Stimulated activated CD4-positive, alpha-beta T cell treated with anti-CD3 and anti-CD28 coated beads, Interleukin-1b, Interleukin-23, amount 100 ng/mL, for 1 hour (primary cell): ENCODE results near the gene BICD2.
"Not testable (repeated sequence)": the region's sequence is repeated elsewhere in the genome, so short reads cannot be mapped to it uniquely, and the experiment has no call there.

ENCODE experiments used
- DNase-seq, 2 donors: peaks; one replicate each; pipeline ENCODE4 v3.0.0-alpha.2; 2020; ENCODE audit warnings: low read depth in 2 of 2

BICD2 gene

DNA sequence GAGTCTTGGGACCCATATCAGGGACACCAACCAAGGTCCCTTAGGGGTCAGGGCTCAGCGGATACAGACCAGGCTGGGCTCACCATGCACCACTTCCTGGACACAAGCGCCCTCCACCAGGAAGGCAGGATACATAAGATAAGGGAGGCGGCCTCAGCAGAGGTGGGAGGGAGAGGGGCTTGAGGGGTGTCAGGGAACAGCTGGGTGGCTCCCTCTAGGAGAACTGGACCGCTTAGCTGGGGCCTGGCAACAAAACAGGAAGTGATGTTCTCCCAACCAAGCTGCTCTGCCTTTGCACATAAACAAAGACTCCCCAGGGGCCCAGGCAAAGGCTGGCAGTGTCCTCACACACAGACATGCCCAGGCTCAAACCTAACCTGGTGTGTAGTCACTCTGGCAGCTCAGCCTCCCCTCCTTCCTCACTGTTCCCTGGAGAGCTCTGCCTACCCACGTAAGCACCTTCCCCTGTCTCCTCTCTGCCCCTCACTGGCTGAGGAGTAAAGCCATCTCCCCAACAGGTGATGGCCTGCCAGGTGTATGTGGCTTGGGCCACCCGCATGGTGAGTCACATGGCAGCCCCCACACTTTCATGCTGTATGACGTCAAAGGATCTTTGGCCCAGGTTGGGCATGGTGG lies 5.8 kb upstream of the BICD2 start:
- no peak for DNase-seq

- DNase-seq: no peak
These were observed 5.3 kb upstream of the BICD2 start for GRCh38 chr9:92769990-92770359.

DNA sequence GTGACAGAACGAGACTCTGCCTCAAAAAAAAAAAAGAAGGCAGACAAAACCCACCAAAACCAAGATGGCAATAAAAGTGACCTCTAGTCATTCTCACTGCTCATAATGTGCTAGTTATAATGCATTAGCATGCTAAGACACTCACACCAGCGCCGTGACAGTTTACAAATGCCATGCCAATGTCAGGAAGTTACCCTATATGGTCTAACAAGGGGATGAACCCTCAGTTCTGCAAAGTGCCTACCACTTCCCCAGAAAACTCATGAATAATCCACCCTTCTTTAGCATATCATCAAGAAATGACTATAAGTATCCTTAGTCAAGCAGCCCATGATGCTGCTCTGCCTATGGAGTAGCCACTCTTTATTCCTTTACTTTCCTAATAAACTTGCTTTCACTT lies 4.7 kb upstream of the BICD2 start:
- no peak for DNase-seq

GRCh38 chr9:92768816-92769215 lies 4.2 kb upstream of the BICD2 start:
- DNase-seq: not testable (repeated sequence)

DNA sequence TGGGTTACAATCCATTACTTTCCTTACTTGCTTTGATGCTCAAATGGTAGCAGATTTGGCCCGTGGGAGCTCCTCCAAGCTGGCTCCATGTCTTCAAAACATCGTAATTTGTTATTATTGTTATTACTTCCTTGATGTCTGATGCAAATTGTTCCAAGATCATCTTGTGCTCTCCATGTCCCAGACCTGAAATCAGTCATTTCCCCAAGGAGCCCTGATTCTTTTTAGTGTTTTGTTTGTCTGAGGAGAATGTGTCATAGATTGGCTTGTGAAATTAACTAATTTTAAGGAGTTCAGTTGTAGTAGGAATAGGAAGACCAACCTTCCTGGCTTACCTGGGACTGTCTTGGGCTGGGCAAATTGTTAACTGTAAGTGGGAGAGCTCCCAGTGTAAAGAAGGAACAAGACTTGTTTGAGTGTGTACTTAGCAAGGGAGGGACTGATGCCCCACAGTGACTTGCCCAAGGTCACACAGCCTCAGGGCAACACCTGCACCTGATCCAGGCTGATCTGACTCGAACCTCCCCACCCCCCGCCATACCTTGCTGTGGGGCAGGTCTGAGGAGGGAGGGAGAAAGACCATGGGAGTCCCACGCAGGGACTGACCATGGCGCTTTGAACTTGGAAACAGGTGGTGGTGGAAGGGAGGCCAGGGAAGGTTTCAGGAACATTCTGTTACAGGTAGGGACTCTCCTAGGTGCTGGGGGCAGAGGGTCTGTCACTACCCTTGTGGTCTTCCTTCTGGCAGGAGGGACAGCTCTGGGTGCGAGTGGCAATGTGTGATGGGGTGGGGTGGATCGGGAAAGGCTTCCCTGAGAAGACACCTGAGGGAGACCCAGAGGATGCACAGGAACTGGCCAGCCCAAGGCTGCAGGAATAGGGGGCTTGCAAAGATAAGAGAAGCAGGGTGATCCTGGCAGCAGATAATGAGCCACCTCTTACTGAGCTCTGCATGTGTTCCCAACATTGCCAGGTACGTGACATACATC lies 2.7 kb upstream of the BICD2 start:
- no peak for DNase-seq

DNA sequence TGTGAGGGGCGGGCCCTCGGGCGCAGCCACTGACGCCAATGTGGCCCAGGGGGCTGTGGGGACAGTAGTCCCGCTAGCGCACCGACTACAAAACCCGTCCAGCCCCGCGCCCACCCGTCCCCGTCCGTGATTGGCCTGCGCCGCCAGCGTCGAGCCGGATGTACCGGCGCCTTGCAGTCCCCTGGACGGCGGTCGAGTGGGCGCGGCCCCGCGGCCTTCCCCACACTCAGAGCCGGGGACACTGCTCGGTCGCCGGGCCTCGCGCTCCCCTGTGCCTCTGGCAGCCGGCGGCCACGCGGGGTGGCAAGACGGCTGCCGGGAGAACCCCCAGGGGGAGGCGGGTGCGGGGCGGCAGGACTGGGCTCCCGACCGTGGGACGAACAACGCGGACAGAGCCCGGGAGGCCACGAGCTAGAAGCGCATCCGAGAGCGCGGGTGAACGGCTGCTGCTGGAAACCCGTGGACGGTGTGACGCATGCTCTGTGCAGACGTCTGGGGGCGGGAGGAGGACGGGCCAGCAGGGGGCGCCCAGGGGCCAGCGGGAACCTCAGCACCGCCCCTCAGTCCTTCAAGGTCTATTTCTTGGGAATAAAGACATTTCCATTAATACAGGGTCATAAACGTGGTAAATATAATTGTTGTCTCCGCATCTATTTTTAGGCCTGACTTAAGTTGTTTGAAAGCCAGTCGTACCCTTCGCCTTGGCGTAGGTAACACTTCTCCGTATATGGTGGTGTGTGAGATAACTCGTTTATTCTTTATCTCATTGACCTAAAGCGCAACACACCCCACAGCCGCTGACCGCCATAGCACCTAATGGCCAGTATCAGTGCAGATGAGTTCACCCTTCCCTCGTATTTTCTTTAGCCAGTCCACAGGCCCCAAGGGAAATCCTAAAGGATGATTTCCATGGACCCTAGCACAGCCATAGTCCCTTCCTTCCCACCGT lies 629 bp upstream of the BICD2 start:
- peak; percentile 93 to 95 for DNase-seq

- DNase-seq: no peak
These were observed 782 bp downstream of the BICD2 start for GRCh38 chr9:92763721-92764380.

- DNase-seq: no peak
These were observed 1.6 kb downstream of the BICD2 start for GRCh38 chr9:92762781-92763708.

DNA sequence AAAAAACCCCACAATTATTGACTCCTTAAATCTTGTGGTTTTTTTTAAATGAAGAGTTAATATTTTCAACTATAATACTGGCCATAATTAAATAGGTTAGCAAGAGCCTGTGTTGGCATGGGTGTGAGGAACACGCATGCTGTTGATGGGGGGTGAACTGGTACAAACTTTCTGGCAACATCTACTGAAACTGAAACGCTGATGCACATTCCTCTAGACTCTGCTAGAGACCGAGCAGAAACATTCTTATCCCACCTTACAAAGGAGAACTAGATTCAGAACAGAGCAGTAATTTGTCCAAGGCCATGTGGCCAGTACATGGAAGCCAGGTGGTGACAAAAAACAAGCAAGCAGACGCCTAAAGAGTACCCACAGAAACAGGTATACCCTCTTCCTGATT lies 2.4 kb downstream of the BICD2 start:
- no peak for DNase-seq

- DNase-seq: no peak
These were observed 2.9 kb downstream of the BICD2 start for GRCh38 chr9:92761686-92762085.

GRCh38 chr9:92760494-92760893 lies 4.1 kb downstream of the BICD2 start:
- DNase-seq: no peak

DNA sequence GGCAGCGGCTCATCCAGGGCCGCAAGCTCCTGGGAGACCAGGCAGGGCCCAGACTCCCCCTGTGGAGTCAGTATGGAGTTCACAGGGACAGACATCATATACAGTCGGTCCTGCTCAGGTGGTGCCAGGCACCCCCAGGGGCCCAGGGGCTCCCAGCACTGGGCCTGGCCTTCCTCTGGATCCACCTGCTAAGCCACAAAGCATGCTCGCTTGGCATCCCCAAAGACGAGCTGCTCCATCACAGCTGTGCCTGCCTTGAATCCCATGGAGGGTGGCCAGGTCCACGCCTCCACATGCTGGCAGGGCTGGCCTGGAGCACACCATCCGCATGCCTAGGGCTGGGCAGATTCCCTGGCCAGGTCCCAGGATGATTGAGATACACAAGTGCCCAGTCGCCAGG lies 4.6 kb downstream of the BICD2 start:
- DNase-seq: no peak

GRCh38 chr9:92759446-92759845 lies 5.2 kb downstream of the BICD2 start:
- no peak for DNase-seq

- no peak for DNase-seq
These were observed 7.8 kb downstream of the BICD2 start for GRCh38 chr9:92756792-92757191.

- no peak for DNase-seq
These were observed 10.4 kb downstream of the BICD2 start for GRCh38 chr9:92754091-92754745.

DNA sequence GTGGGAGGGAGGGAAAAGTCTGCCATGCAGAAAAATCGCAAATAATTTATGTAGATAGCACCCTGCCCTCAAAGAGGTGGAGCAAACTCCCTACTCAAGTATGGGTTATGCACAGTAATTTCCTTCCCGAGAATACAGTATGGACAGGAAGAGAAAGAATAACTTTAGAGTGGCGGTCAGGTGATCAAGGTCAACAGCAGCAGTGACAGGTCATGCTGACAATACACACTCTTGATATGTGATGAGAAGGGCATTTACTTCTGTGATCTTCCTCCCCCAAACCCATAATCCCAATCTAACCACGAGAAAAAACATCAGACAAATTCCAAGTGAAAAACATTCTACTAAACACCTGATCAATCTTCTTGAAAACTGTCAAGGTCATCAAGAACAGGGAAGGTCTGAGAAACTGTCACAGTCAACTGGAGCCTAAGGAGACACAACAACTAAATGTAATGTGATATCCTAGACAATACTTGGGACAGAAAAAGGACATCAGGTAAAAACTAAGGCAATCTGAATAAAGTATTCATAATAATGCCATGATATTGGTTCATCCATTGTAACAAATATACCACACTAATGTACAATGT lies 11.7 kb downstream of the BICD2 start:
- no peak for DNase-seq

DNA sequence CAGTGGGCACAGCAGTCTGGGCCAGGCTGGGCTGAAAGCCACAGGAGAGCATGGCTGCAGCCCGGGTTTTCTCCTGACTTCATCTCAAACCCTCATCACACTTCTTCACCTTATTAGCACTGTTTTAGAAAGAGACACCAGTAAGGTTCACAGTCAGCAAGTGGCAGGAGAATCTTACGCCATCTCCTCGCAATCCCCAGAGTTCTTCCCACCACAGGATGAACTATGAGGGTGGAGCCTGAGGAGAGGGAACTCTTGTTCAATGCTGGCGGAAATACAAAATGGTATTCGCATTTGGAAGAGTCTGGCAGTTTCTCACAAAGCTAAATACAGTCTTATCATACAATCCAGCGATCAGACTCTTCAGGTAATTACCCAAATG lies 14.7 kb downstream of the BICD2 start:
- no peak for DNase-seq

- DNase-seq: no peak
These were observed 15.3 kb downstream of the BICD2 start for GRCh38 chr9:92749071-92749933.

DNA sequence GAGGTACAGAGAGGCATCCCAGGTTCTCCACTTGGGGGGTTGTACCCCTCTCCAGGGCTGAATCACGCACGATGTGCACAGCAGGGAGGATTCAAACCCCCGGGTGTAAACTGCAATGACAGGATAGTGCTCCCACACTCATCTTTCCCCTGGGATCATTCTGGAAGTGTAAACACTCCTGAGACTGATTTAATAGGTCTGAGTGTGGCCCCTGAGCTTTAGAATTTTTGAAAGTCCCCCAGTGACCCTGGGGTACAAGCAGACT lies 16.5 kb downstream of the BICD2 start:
- no peak for DNase-seq
